Measurements from ENCODE around the gene HOXC9. TPM values are rescaled to one million over a fixed set of nuclear protein-coding genes. Genes with fewer than 3 reads are reported as not detected.

HOXC9 gene
- total RNA-seq, 1 donor: not detected

- DNase-seq (ENCODE audit: low read depth in 2 of 3, low spot score in 2 of 3): no peak
Observed at GRCh38 chr12:54024581-54025305, 24.8 kb downstream of the HOXC9 start.

GRCh38 chr12:54025499-54026405 lies 25.8 kb downstream of the HOXC9 start:
- DNase-seq (ENCODE audit: low read depth in 2 of 3, low spot score in 2 of 3): no peak

GRCh38 chr12:54026640-54027441 lies 26.9 kb downstream of the HOXC9 start:
- DNase-seq (ENCODE audit: low read depth in 2 of 3, low spot score in 2 of 3): no peak

GRCh38 chr12:54027442-54027786 lies 27.5 kb downstream of the HOXC9 start:
- no peak for DNase-seq (ENCODE audit: low read depth in 2 of 3, low spot score in 2 of 3)

- DNase-seq (ENCODE audit: low read depth in 2 of 3, low spot score in 2 of 3): no peak
Observed at GRCh38 chr12:54028314-54029201, 28.6 kb downstream of the HOXC9 start, which contains the start of gene HOXC6. Gene HOXC6, plus strand, starts transcription at chr12:54028440. Its CDS starts 82 bp downstream, at chr12:54028522.

- DNase-seq (ENCODE audit: low read depth in 2 of 3, low spot score in 2 of 3): no peak
Observed at GRCh38 chr12:54029529-54030441, 29.8 kb downstream of the HOXC9 start.

GRCh38 chr12:54030442-54030801 lies 30.5 kb downstream of the HOXC9 start:
- DNase-seq (ENCODE audit: low read depth in 2 of 3, low spot score in 2 of 3): no peak

- DNase-seq (ENCODE audit: low read depth in 2 of 3, low spot score in 2 of 3): no peak
Observed at GRCh38 chr12:54030889-54031471, 31.0 kb downstream of the HOXC9 start.

- DNase-seq (ENCODE audit: low read depth in 2 of 3, low spot score in 2 of 3): no peak
Observed at GRCh38 chr12:54031480-54031879, 31.5 kb downstream of the HOXC9 start.

- DNase-seq (ENCODE audit: low read depth in 2 of 3, low spot score in 2 of 3): no peak
Observed at GRCh38 chr12:54032086-54032619, 32.2 kb downstream of the HOXC9 start.

GRCh38 chr12:54032627-54033100 lies 32.7 kb downstream of the HOXC9 start, which contains the start of gene HOXC5:
Gene HOXC5, plus strand, starts transcription at chr12:54033050. Its CDS starts 73 bp downstream, at chr12:54033123.
- DNase-seq (ENCODE audit: low read depth in 2 of 3, low spot score in 2 of 3): peak; percentile 42 to 76 (median 63)

- DNase-seq (ENCODE audit: low read depth in 2 of 3, low spot score in 2 of 3): no peak
Observed at GRCh38 chr12:54033106-54033979, 33.4 kb downstream of the HOXC9 start.

GRCh38 chr12:54033980-54034784 lies 34.2 kb downstream of the HOXC9 start:
- no peak for DNase-seq (ENCODE audit: low read depth in 2 of 3, low spot score in 2 of 3)

GRCh38 chr12:54034785-54035310 lies 34.9 kb downstream of the HOXC9 start:
- no peak for DNase-seq (ENCODE audit: low read depth in 2 of 3, low spot score in 2 of 3)

- no peak for DNase-seq (ENCODE audit: low read depth in 2 of 3, low spot score in 2 of 3)
Observed at GRCh38 chr12:54035568-54036264, 35.8 kb downstream of the HOXC9 start.

Measured in hematopoietic multipotent progenitor cell (in vitro differentiated cells).